IPS-11a (cell line): Measurements from ENCODE around the gene POLR3A.

Experiments
- H3K4me3 ChIP-seq: one replicate; pipeline ENCODE4 v1.5.1; 2013; ENCODE audit warnings: low read depth, low read length, control low read depth

Gene POLR3A

DNA sequence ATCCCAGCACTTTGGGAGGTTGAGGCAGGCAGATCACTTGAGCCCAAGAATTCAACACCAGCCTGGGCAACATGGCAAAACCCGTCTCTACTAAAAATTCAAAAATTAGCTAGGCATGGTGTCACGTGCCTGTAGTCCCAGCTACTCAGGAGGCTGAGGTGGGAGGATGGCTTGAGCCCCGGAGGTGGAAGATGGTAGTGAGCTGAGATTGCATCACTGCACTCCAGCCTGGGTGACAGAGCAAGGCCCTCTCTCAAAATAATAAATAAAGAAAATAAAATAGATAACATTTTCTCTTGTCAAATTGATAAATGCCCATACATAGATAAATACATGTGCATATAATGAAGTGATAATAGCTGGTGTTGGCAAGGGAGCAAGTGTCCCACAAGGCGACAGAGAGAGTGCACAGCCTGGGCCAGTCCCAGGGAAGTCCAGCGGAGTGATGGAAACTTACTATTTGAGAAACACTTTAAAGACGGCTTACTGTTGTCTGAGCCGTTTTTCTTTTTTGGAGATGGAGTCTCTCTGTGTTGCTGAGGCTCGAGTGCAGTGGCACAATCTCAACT, 69.3 kb downstream of the POLR3A start:
- no peak overlapping the region for H3K4me3 ChIP-seq

- H3K4me3 ChIP-seq, result no peak overlapping the region
Measured at GRCh38 chr10:77959384-77959783, 69.9 kb downstream of the POLR3A start.

DNA sequence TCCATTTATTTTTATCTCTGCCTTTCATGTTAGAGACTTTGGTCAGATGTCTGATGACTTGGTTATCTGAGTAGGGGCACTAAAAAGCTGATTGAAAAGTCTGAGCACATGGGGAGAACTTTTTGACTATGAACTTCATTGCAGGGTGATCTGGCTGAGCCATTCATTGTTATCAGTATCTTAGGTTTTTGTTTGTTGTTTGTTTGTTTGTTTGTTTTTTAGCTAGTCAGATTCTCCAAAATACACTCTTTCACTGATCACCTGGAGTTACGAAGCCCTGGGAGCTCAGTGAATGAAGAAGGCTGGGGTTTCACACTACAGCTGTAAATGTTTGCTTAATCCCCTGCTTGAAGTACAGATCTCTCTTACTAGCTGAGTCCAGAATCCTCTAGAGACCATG, 74.2 kb downstream of the POLR3A start:
- H3K4me3 ChIP-seq, result no peak overlapping the region

- no peak overlapping the region for H3K4me3 ChIP-seq
Measured at GRCh38 chr10:77949167-77949566, 80.1 kb downstream of the POLR3A start.

DNA sequence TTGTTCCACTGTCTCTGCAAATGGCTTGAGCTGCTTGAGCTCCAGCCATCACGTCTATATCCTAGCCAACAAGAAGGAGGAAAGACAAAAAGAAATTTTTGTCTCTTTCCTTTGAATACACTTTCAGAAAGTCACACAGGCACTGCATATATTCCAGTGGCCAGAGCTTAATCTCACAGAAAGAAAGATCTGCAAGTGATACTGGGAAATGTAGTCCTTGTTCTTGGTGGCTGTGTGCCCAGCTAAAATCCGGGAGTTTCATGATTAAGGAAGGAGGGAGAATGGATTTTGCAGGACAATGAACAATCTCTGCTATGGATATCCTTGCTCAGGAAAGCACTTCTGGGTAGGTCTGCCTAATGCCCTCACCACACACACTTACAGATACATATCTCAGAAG, 83.2 kb downstream of the POLR3A start:
- H3K4me3 ChIP-seq, result no peak overlapping the region

DNA sequence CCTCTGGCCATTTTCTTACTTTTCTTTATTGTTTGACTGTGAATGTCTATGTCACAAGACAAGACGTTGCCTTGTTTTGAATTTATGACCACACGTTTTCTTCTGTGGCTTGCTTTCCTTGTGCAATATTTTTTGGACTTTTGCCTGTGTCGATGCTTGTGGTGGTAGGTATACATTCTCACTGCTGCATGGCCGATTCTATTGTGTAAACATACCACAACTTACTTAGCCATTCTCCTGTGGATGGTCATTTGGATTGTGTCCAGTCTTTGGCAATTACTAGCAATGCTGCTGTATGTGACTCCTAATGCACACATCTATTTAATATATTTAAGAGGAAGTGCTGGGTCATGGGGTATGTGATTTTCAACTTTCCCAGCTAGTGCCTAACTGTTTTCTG, 84.8 kb downstream of the POLR3A start:
- H3K4me3 ChIP-seq, result no peak overlapping the region

GRCh38 chr10:77943121-77943901, 86.0 kb downstream of the POLR3A start:
- H3K4me3 ChIP-seq, result no peak overlapping the region

DNA sequence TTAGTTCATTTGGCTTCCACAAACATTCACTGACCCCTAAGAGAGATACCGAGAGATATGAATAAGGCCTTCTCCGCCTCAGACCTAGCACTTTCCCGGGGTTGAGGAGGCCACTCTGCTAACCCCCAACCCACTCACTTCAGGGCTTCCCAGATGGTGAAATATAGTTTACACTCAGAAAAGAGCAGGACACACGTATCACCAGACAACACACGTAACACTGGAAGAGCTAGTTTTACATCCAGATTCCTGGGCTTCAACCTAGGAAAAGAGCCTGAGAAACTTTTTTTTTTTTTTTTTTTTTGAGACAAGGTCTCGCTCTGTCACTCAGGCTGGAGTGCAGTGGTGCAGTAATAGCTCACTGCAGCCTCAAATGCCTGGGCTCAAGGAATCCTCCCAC, 87.5 kb downstream of the POLR3A start:
- no peak overlapping the region for H3K4me3 ChIP-seq

DNA sequence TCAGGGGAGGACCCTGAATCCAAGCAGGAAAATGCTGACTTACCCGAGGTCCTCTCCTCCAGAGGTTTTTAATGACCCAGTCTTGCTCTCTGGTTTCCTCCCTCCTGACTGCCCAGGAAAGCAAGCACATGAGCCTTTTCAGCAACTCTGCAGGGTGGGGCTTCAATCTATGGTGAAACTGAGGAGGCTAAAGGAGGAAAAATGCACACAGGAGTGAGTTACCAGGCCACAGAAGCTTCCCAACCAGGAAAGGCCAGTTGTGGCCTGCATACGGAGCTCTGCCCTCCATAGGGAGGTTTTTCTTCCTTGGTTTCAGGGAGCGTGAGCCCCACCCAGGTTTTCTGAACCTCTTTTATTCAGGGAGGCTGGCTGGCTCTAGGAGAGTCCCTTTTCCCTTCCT, 88.7 kb downstream of the POLR3A start:
- no peak overlapping the region for H3K4me3 ChIP-seq

- no peak overlapping the region for H3K4me3 ChIP-seq
Measured at GRCh38 chr10:77940225-77940624, 89.1 kb downstream of the POLR3A start.

DNA sequence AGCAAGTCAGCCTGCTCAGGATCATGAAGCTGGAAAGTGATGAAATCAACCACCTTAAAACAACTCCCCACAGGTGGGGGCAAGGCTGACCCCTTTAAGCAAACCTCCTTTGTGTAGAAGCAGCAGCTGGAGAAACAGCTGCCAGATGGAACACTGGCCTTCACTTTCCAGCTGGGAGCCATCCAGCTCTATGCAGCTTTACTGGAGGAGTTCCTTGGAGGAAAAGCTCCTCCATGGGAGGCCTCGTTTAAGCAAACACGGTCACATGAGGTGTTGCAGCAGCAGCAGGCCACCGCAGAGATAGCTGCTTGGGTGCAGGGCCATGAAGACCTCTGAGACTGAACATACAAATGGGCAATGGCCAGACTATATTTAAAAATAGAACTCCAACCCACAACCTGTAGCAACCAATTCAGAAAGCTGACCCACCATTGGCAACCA, 89.7 kb downstream of the POLR3A start:
- no peak overlapping the region for H3K4me3 ChIP-seq

GRCh38 chr10:77936697-77937567, 92.4 kb downstream of the POLR3A start:
- no peak overlapping the region for H3K4me3 ChIP-seq

GRCh38 chr10:77932016-77932715, 97.1 kb downstream of the POLR3A start:
- H3K4me3 ChIP-seq, result no peak overlapping the region

DNA sequence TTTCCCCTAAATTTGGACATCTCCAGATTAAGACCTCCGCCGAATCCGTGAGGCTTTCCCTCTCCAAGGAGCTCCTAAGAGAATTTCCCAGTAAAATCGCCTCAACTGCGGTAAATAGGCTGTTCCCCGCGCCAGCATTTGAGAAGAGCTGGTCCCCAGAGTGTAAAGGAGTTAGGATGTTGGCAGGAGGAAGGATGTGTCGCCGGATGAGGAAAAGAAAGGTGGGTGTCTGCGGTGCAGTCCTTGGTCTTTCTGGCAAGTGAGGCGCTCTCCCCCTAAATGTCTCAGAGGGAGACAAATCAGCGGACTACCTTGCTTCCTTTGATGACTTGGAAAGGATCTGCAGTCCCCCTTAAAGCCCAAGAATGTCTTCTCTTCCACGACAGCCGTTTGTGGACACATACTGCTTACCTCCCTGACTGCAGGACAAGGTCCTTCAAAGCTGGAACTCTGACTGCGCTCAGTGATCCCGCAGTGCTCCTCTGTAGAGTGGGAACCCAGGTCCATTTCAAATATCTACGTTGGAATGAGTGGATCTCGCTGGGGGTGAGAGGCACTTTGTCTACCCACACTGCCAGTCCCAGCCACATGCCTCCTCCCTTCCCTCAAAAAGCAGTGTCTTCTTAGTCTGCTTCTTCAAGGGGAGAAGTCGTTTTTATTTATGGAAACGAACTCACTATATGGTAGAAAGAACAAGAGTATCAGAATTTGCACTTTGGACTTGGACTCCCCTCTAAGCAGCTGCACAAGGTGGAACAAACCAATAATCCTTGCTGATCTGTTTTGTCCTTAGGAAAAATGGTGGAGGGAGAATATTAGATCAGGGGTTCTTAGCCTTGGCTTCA, 101.7 kb downstream of the POLR3A start:
- peak overlapping the region; percentile 84 for H3K4me3 ChIP-seq

- peak within 1 kb of the TSS; percentile 84 for H3K4me3 ChIP-seq
Measured at GRCh38 chr10:77926566-77927401, 102.5 kb downstream of the POLR3A start, which contains the start of gene DLG5. TSS of gene DLG5 (minus strand) at chr10:77926755. CDS start at chr10:77926520, 235 bp downstream.

- peak overlapping the region; percentile 84 for H3K4me3 ChIP-seq
Measured at GRCh38 chr10:77925795-77926565, 103.3 kb downstream of the POLR3A start.

- peak overlapping the region; percentile 84 for H3K4me3 ChIP-seq
Measured at GRCh38 chr10:77925410-77925794, 103.9 kb downstream of the POLR3A start.

DNA sequence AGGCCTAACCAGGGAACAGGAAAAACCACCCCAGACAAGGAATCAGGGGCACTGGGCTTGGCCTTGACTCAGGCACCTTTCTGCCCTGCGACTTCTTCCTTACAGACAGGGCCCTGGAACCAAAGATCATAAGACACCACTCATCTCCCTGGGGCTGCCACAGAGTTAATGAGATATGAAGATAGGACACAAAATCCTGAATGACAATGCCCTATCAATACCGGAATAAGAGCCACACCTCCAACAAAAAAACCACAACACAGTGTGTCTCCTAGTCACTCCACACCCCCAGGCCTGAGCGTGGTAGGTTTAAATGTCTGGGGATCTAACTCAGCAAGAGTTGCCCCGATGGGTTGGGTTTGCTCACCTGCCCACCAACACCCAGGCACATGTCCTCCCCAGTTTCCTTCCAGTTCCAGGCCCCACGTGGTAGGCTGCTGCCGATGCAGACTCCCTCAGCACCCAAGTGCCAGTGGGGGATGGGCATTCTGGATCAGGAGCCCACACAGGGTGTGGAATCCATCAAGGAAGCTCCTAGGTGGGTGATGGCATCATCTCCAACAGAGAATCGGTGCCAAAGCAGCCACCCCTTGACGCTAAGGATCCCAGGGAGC, 106.6 kb downstream of the POLR3A start:
- H3K4me3 ChIP-seq, result no peak overlapping the region
